Measurements from ENCODE around the gene RER1. TPM values are rescaled to one million over a fixed set of nuclear protein-coding genes. Genes with fewer than 3 reads are reported as not detected.

Gene RER1
- total RNA-seq, 1 donor from 2014 or later = 118 TPM

GRCh38 chr1:2355373-2356261, 36.0 kb upstream of the RER1 start:
- intact Hi-C loops (cut with DNase I) = no loop called here
- no peak overlapping the region for H3K4me3 ChIP-seq
- no peaks in the 10 kb centered on the region for H3K4me1 ChIP-seq
- H3K9me3 ChIP-seq = no peaks in the 10 kb centered on the region
- no peak for DNase-seq
- TF ChIP-seq CTCF (IDR thresholded peaks at IDR 0.05) = no peak
- ATAC-seq = no peak
- no peaks in the 10 kb centered on the region for H3K36me3 ChIP-seq
- no peak overlapping the region for H3K27ac ChIP-seq
- no peaks in the 10 kb centered on the region for H3K27me3 ChIP-seq

GRCh38 chr1:2356401-2356800, 35.2 kb upstream of the RER1 start:
- no peak overlapping the region for H3K27ac ChIP-seq
- H3K36me3 ChIP-seq = no peaks in the 10 kb centered on the region
- no peak overlapping the region for H3K4me3 ChIP-seq
- ATAC-seq = no peak
- no peaks in the 10 kb centered on the region for H3K4me1 ChIP-seq
- intact Hi-C loops (cut with DNase I) = no loop called here
- DNase-seq = no peak
- H3K27me3 ChIP-seq = no peaks in the 10 kb centered on the region
- H3K9me3 ChIP-seq = no peaks in the 10 kb centered on the region
- TF ChIP-seq CTCF (IDR thresholded peaks at IDR 0.05) = no peak

DNA sequence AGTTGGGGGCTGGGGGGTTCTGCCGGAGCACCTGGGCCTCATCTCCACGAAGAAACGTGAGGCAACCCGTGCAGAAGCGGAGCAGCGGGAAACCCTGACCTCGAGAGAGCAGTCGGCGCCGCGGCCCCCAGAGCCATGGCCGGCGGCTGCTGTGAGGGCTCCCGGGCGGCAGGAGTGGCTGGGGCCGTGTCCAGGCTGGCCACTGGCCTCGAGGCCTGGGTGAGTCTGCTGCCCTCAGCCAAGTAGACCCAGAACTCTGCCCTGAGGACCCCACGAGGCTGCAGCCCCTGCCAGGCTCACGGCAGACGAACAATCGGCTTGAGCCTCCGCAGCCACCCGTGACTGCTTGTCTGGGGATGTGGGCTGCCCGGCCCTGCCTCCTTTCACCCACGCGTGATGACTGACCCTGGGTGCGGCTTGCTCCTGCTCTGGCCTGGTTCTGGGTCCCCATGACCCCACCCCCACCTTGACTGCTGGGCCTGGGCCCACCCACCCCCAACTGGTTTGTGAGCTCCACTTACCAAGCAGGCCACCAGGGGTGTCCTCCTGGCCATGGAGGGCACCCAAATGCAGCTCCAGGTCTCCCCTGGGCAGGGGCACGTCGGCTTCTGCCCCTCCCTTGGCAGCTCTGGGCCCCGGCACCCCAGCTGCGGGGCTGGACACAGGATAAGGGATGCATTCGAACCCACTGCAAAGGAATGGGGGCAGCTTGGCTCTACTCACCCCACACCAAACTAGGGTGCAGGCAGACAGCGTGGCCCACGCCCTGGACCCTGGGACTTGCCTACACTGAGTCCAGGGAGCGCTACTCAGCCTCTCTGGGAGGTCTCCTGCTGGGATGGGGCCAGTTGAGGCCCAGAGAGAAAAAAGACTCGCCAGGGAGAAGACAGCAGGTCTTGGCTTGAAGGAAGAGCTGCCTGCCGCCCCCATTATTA, 34.5 kb upstream of the RER1 start:
- intact Hi-C loops (cut with DNase I) = no loop called here
- Histone ChIP-seq H3K9me3 (no peaks in the 10 kb centered on the region), H3K27me3 (no peaks in the 10 kb centered on the region), H3K4me3 (no peak overlapping the region), H3K27ac (no peak overlapping the region), H3K36me3 (no peaks in the 10 kb centered on the region), H3K4me1 (no peaks in the 10 kb centered on the region)
- ATAC-seq = no peak
- no peak for TF ChIP-seq CTCF (IDR thresholded peaks at IDR 0.05)
- no peak for DNase-seq

DNA sequence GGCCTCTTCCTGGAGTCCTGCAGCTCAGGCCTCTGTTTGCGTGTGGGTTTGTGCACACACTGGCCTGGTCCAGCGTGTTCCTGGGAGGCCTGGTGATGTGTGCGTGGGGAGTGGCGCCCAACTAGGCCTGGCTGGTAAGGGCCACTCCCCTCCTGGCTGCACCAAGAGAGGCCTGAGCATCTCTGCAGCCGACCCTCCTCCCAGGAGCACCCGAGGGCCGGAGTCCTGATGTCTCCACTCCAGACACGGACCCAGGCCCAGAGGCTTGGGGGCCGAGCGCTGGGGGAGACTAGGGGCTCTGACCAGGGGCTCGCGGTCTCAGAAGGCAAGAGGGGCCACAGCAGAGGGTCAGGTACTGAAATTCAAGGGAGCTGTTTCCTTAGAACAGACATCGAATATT, 33.6 kb upstream of the RER1 start:
- H3K27ac ChIP-seq = no peak overlapping the region
- no peaks in the 10 kb centered on the region for H3K9me3 ChIP-seq
- DNase-seq (peak; percentile 22), ATAC-seq (no peak)
- H3K4me3 ChIP-seq = no peak overlapping the region
- no peaks in the 10 kb centered on the region for H3K36me3 ChIP-seq
- intact Hi-C loops (cut with DNase I) = no loop called here
- no peaks in the 10 kb centered on the region for H3K27me3 ChIP-seq
- H3K4me1 ChIP-seq = no peaks in the 10 kb centered on the region
- no peak for TF ChIP-seq CTCF (IDR thresholded peaks at IDR 0.05)

DNA sequence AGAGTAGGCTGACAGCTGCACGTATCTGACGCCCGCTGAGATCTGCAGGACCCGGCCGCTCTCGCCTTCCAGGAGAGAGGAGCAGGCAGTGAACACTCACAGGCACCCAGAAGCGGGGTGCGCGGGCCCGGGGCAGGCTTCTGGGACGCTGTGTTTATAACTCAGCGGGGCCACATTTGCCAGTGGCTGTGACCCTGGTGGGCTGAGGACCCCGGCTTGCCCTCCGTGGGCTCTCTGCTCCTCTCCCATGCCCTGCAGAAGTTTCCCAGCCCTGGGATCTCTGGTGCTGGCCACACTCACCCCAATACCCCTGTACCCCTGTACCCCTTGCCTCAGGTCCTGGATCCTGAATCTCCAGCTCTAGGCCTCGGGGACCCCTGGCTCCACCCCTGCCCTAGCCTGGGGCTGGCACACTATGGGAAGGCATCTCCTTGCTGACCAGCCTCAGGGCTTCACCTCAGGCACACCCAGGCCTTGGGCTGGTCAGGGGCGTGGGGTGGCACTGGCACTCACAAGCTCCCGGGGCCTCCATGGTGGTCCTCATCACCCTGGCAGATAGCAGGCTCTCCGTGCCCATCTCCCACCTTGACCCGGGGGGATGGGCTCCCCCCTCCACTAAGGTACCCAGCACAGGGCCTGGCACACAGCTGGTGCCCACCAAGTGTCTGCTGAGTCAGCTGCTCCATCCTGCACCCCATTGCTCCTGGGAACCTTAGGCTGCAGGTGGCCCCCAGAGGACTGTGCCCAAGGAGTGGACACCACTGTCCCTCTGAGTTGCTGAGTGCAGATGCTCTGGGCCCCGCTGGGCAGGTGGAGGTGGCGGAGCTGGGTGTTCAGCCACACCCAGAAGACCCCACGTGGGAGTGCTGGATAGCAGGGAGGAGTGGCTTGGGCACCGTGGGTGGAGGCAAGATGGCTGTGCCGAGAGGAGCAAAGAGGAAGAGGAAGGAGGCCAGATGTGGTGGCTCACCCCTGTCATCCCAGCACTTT, 32.7 kb upstream of the RER1 start:
- Histone ChIP-seq H3K27me3 (no peaks in the 10 kb centered on the region), H3K36me3 (no peaks in the 10 kb centered on the region), H3K9me3 (no peaks in the 10 kb centered on the region), H3K4me3 (no peak overlapping the region), H3K27ac (no peak overlapping the region), H3K4me1 (no peaks in the 10 kb centered on the region)
- no peak for TF ChIP-seq CTCF (IDR thresholded peaks at IDR 0.05)
- peak; percentile 54 for DNase-seq
- no peak for ATAC-seq
- intact Hi-C loops (cut with DNase I) = no loop called here

Data from upper lobe of right lung (tissue), 1 donor.